ENCODE data around the gene FITM1. TPM values are rescaled to one million over a fixed set of nuclear protein-coding genes. Genes with fewer than 3 reads are reported as not detected.

Gene FITM1
- total and polyA plus RNA-seq, 2 donors (not counting 3 experiments of a cell fraction or from before 2014, with no cell fraction given), result 0.54 TPM; not detected in 1

DNA sequence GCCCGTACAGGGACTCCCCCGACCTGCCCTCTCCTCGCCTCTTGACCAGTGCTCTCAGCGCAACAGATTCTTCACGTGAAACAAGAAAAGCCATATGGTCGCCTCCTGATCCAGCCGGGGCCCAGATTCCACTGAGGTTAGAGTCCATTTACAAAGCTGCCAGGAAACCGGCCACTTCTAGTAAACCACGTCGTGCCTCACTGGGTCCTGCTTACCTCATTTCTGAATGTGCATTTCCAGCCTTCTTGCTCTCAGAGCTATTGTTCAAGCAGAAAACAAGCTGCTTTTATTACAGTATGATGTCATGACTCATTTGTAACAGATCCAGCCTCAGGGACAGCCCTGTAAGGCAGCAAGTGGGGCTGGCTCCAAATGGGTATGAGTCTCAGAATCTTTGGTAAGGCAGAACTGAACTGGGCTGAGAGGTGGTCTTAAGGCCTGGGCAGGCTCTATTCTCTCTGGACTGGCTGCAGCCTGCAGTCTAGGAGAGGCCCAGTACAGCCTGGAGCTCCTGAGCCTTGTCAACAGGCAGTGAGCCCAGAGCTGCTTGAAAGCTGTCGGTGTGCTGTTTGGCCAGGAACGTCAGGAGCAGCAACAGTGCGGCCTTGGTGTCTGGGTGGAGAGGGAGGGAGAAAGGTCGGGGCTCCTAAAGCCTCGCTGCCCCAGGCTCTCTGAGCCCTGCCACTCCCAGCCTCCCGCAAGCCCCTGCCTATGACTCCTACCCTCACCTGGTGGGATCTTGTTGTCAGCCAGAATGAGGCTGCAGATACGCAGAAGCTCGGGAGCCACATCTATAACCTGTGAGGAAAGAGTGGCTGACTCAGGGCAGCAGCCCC is 49.7 kb downstream of the FITM1 start:
- BruUV-seq (replicated peaks), result no TSS peak
- H3K9me1 ChIP-seq (replicated peaks; ENCODE audit: control insufficient read depth, extremely low read depth, insufficient read depth, low read length), result no peaks in the 10 kb centered on the region
- no peaks in the 10 kb centered on the region for H3K9me3 ChIP-seq (replicated peaks; ENCODE audit: control insufficient read depth, insufficient read depth, low read length)
- DNase-seq (ENCODE audit: low read depth, low spot score) (peak; percentile 50), FAIRE-seq (peak; percentile 84)
- no peak overlapping the region for H2AFZ ChIP-seq (ENCODE audit: low read depth, low read length)
- ChIA-PET CTCF (interaction anchor here (0.8 to 2.4 kb wide), 4 partner anchors 8 to 122 kb away, joined by 3 to 9 read pairs (median 4); partner anchors contain the start of genes IPO4, IRF9 and PSME1), POLR2A (interaction anchor here (0.9 kb wide), 1 partner anchor 15 kb away, joined by 3 read pairs; the partner anchor contains the start of gene TM9SF1)
- no peaks in the 10 kb centered on the region for H3K4me1 ChIP-seq (ENCODE audit: control insufficient read depth, extremely low read depth, insufficient read depth, low read length)
- no peaks in the 10 kb centered on the region for H3K79me2 ChIP-seq (ENCODE audit: control insufficient read depth, insufficient read depth, low read length)
- dilution Hi-C loops (cut with MboI; ENCODE audit: extremely low pct_ligation_motif_present, low sequenced_read_pairs), result no loop called here
- no peak for TF ChIP-seq FOS (IDR thresholded peaks at IDR 0.05; ENCODE audit: borderline replicate concordance, insufficient read depth, low read length)
- TF ChIP-seq JUN (IDR thresholded peaks at IDR 0.05; ENCODE audit: borderline replicate concordance, insufficient read depth, insufficient read length, low read depth), result peak; percentile 28
- H3K36me3 ChIP-seq (ENCODE audit: control insufficient read depth in 2 of 2, extremely low read depth in 1 of 2, insufficient read depth in 2 of 2, low read length in 2 of 2), result peaks cover 0 to 34% of the 10 kb centered on the region in 2 experiments
- no peak overlapping the region for H3K9ac ChIP-seq (replicated peaks; ENCODE audit: extremely low read depth, insufficient read depth, low read length)
- intact Hi-C loops (cut with micrococcal nuclease), result no loop called here
- H3K4me2 ChIP-seq (ENCODE audit: insufficient read depth, low read length), result no peak overlapping the region
- no peaks in the 10 kb centered on the region for H4K20me1 ChIP-seq (replicated peaks; ENCODE audit: control insufficient read depth, extremely low read depth, insufficient read depth, low read length)
- H3K4me3 ChIP-seq (replicated peaks in 1 of 3; ENCODE audit: insufficient read depth in 1 of 3, low read depth in 1 of 3, low read length in 3 of 3), result no peak overlapping the region
- peak overlapping the region; percentile 30 for H3K27ac ChIP-seq (ENCODE audit: insufficient read depth, low read depth, low read length)
- no peaks in the 10 kb centered on the region for H3K27me3 ChIP-seq (ENCODE audit: control insufficient read depth in 2 of 2, insufficient read depth in 2 of 2, low read length in 2 of 2)

DNA sequence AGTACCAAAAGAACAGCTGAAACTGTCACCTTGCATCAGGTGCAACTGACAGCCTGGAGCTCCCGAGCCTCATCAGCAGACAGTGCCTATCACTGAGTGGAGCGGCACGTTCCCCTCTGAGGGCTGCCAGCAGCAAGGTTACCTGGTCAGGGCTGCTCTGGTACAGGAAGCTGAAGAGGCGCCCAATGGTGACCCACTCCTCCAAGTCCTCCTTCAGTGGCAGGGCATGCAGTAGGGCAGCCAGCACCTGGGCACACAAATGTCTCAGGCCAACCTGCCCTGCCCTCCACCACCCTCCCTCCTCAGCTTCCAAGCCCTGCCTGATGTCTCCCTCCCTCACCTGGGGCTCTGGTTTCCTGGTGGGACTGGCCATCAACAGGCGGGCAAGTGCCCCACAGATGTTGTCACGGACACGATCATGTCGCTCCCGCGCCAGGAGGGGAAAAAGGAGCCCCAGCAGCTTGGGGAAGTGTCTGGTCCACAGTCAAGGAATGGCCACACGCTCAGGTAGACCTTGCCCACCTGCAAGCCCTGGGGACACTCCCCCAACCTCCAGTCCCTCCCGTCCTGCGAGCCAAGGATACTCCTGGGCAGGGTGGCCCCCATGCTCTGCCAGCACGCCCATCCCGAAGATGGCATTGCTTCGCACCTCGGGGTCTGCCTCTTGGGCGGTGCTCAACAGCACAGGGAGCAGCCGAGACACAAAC is 51.1 kb downstream of the FITM1 start:
- Histone ChIP-seq H3K9me1 (replicated peaks; ENCODE audit: control insufficient read depth, extremely low read depth, insufficient read depth, low read length) (no peaks in the 10 kb centered on the region), H3K9ac (replicated peaks; ENCODE audit: extremely low read depth, insufficient read depth, low read length) (no peak overlapping the region), H3K4me3 (replicated peaks in 1 of 3; ENCODE audit: insufficient read depth in 1 of 3, low read depth in 1 of 3, low read length in 3 of 3) (no peak overlapping the region), H3K27me3 (ENCODE audit: control insufficient read depth in 2 of 2, insufficient read depth in 2 of 2, low read length in 2 of 2) (no peaks in the 10 kb centered on the region), H4K20me1 (replicated peaks; ENCODE audit: control insufficient read depth, extremely low read depth, insufficient read depth, low read length) (no peaks in the 10 kb centered on the region), H3K4me2 (ENCODE audit: insufficient read depth, low read length) (no peak overlapping the region), H3K9me3 (replicated peaks; ENCODE audit: control insufficient read depth, insufficient read depth, low read length) (no peaks in the 10 kb centered on the region), H2AFZ (ENCODE audit: low read depth, low read length) (no peak overlapping the region), H3K36me3 (ENCODE audit: control insufficient read depth in 2 of 2, extremely low read depth in 1 of 2, insufficient read depth in 2 of 2, low read length in 2 of 2) (peaks cover 0 to 42% of the 10 kb centered on the region in 2 experiments), H3K27ac (ENCODE audit: insufficient read depth, low read depth, low read length) (no peak overlapping the region), H3K79me2 (ENCODE audit: control insufficient read depth, insufficient read depth, low read length) (no peaks in the 10 kb centered on the region), H3K4me1 (ENCODE audit: control insufficient read depth, extremely low read depth, insufficient read depth, low read length) (no peaks in the 10 kb centered on the region)
- DNase-seq (ENCODE audit: low read depth, low spot score) (no peak), FAIRE-seq (no peak)
- no TSS peak for BruUV-seq (replicated peaks)
- TF ChIP-seq POLR2AphosphoS5 (IDR thresholded peaks at IDR 0.05; ENCODE audit: insufficient read depth, low read depth, low read length) (no peak), FOS (IDR thresholded peaks at IDR 0.05; ENCODE audit: borderline replicate concordance, insufficient read depth, low read length) (no peak), EZH2 (IDR thresholded peaks at IDR 0.05; ENCODE audit: borderline replicate concordance, low read depth, low read length, severe bottlenecking) (no peak), GATA2 (IDR thresholded peaks at IDR 0.05; ENCODE audit: insufficient read depth, insufficient read length, low read depth, low read length) (no peak), MYC (IDR thresholded peaks at IDR 0.05; ENCODE audit: low read depth, low read length) (no peak), POLR2A (IDR thresholded peaks at IDR 0.05; ENCODE audit: low read depth, low read length) (no peak)
- TF ChIP-seq, protein P1, sequence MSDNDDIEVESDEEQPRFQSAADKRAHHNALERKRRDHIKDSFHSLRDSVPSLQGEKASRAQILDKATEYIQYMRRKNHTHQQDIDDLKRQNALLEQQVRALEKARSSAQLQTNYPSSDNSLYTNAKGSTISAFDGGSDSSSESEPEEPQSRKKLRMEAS (IDR thresholded peaks at IDR 0.05; ENCODE audit: insufficient read depth, insufficient read length), result no peak
- POLR2A ChIA-PET, result no interaction called here
- CTCF ChIA-PET, result interaction anchor here (0.8 to 2.4 kb wide), 3 partner anchors 21 to 116 kb away, joined by 3 to 9 read pairs (median 7); partner anchors contain the start of gene IRF9
- intact Hi-C loops (cut with micrococcal nuclease), result no loop called here
- dilution Hi-C loops (cut with MboI; ENCODE audit: extremely low pct_ligation_motif_present, low sequenced_read_pairs), result no loop called here
